H1 (cell line): ENCODE measurements around the gene PDE4C. TPM values are rescaled to one million over a fixed set of nuclear protein-coding genes. Genes with fewer than 3 reads are reported as not detected.

ENCODE experiments used
- CTCF ChIA-PET: fragments of 300-600 bp; sonication (Branson Sonifier 250); formaldehyde crosslinking; loops from one replicate; lab custom pipeline; 2021; ENCODE audit not compliant: partially characterized antibody; lab: Charles Lee
- POLR2A ChIA-PET: fragments of 300-600 bp; sonication (Branson Sonifier 250); formaldehyde crosslinking; loops from one replicate; lab custom pipeline; 2021; ENCODE audit warnings: inconsistent platforms; ENCODE audit not compliant: partially characterized antibody; lab: Charles Lee
- DNase-seq, 2 experiments: peaks; one replicate each; pipeline versions ENCODE4 v3.0.0 to v3.0.0-alpha.2; 2010 to 2022; ENCODE audit warnings: low spot score in 2 of 2, low read depth in 1 of 2, mixed read lengths in 1 of 2
- FAIRE-seq: peaks from 2 replicates; lab custom pipeline; 2011; peaks lifted over from hg19 to GRCh38; lab: Jason Lieb, UNC
- H2AFZ ChIP-seq: 2 replicates; pipeline ENCODE4 v1.8.1; 2012; ENCODE audit warnings: low read length, inconsistent platforms
- H2AK5ac ChIP-seq: 2 replicates; pipeline ENCODE4 v1.6.1; 2013; ENCODE audit warnings: low read depth, low read length
- H2BK120ac ChIP-seq: replicated peaks from 2 replicates; pipeline ENCODE3; 2013; ENCODE audit warnings: low read depth, low read length, inconsistent platforms
- H2BK12ac ChIP-seq: 2 replicates; pipeline ENCODE4 v1.6.1; 2013; ENCODE audit warnings: low read depth, low read length
- H2BK15ac ChIP-seq: 2 replicates; pipeline ENCODE4 v1.6.1; 2013; ENCODE audit warnings: low read length
- H2BK20ac ChIP-seq: 2 replicates; pipeline ENCODE4 v1.6.1; 2013; ENCODE audit warnings: low read length
- H2BK5ac ChIP-seq: 2 replicates; pipeline ENCODE4 v1.6.1; 2013; ENCODE audit warnings: low read depth, low read length
- H3K14ac ChIP-seq: 2 replicates; pipeline ENCODE4 v1.6.1; 2013; ENCODE audit warnings: inconsistent platforms; ENCODE audit not compliant: insufficient read length
- H3K18ac ChIP-seq: 2 replicates; pipeline ENCODE4 v1.6.1; 2013; ENCODE audit warnings: low read length; ENCODE audit errors: extremely low read depth
- H3K23ac ChIP-seq: 2 replicates; pipeline ENCODE4 v1.6.1; 2013; ENCODE audit warnings: inconsistent platforms; ENCODE audit not compliant: insufficient read length
- H3K23me2 ChIP-seq: 2 replicates; pipeline ENCODE4 v1.6.1; 2013; ENCODE audit warnings: low read depth, low read length
- H3K27ac ChIP-seq: 2 replicates; pipeline ENCODE4 v1.6.1; 2011; ENCODE audit warnings: low read depth, low read length, inconsistent platforms
- H3K27me3 ChIP-seq, 4 experiments: replicated peaks in 1 of 4; 1 replicate in 1 of 4; 2 replicates in 3 of 4; pipeline versions ENCODE4 v1.6.1 to v1.8.1; 2011 to 2013; ENCODE audit warnings: low read length in 3 of 4, mild to moderate bottlenecking in 3 of 4, inconsistent platforms in 2 of 4, mixed read lengths in 2 of 4, moderate library complexity in 1 of 4; ENCODE audit not compliant: control insufficient read depth in 3 of 4, insufficient read depth in 3 of 4; ENCODE audit errors: extremely low read depth in 1 of 4
- H3K36me3 ChIP-seq, 4 experiments: 2 replicates each; pipeline versions ENCODE4 v1.6.1 to v1.8.1; 2011 to 2013; ENCODE audit warnings: mild to moderate bottlenecking in 4 of 4, low read length in 3 of 4, moderate library complexity in 2 of 4, control low read depth in 1 of 4, inconsistent platforms in 1 of 4; ENCODE audit not compliant: insufficient read depth in 4 of 4, control insufficient read depth in 2 of 4
- H3K4ac ChIP-seq: replicated peaks from 2 replicates; pipeline ENCODE3; 2013; ENCODE audit warnings: low read length, low read depth, mixed read lengths, inconsistent platforms; ENCODE audit not compliant: insufficient read length
- H3K4me1 ChIP-seq, 4 experiments: replicated peaks in 1 of 4; 1 replicate in 1 of 4; 2 replicates in 3 of 4; pipeline versions ENCODE4 v1.6.1 to v1.8.1; 2011 to 2013; ENCODE audit warnings: low read length in 3 of 4, inconsistent platforms in 2 of 4, mixed read lengths in 1 of 4; ENCODE audit not compliant: insufficient read depth in 4 of 4, control insufficient read depth in 3 of 4
- H3K4me2 ChIP-seq, 2 experiments: 2 replicates each; pipeline versions ENCODE4 v1.6.1 to v1.8.1; 2011 to 2013; ENCODE audit warnings: low read depth in 2 of 2, low read length in 2 of 2, control low read depth in 1 of 2, inconsistent platforms in 1 of 2, mild to moderate bottlenecking in 1 of 2; ENCODE audit not compliant: insufficient read depth in 1 of 2
- H3K4me3 ChIP-seq, 4 experiments: fragments of 200-600, 300-600 bp in 1 of 4; sonication (generic), shearing (Covaris generic), sonication (Bioruptor Twin) in 1 of 4; 2 replicates each; pipeline versions ENCODE4 v1.5.1 to v1.8.1; 2011 to 2016; ENCODE audit warnings: low read length in 4 of 4, low read depth in 3 of 4, control low read depth in 2 of 4, inconsistent platforms in 2 of 4, mild to moderate bottlenecking in 2 of 4, mixed read lengths in 1 of 4, moderate library complexity in 1 of 4; ENCODE audit not compliant: insufficient read depth in 2 of 4; ENCODE audit errors: extremely low read depth in 1 of 4
- H3K56ac ChIP-seq: replicated peaks from 2 replicates; pipeline ENCODE3; 2013; ENCODE audit warnings: low read depth, mild to moderate bottlenecking, mixed read lengths, low read length, inconsistent platforms; ENCODE audit not compliant: insufficient read length
- H3K79me1 ChIP-seq: 2 replicates; pipeline ENCODE4 v1.6.1; 2013; ENCODE audit warnings: low read depth, low read length, control low read depth
- H3K79me2 ChIP-seq, 2 experiments: 2 replicates each; pipeline versions ENCODE4 v1.6.1 to v1.8.1; 2012 to 2013; ENCODE audit warnings: low read length in 2 of 2, mild to moderate bottlenecking in 2 of 2, inconsistent platforms in 1 of 2; ENCODE audit not compliant: insufficient read depth in 2 of 2, control insufficient read depth in 1 of 2
- H3K9ac ChIP-seq, 4 experiments: replicated peaks in 1 of 4; 1 replicate in 1 of 4; 2 replicates in 3 of 4; pipeline versions ENCODE4 v1.6.1 to v1.8.1; 2011 to 2013; ENCODE audit warnings: low read depth in 3 of 4, low read length in 3 of 4, control low read depth in 2 of 4, mild to moderate bottlenecking in 2 of 4, moderate library complexity in 2 of 4, inconsistent platforms in 1 of 4; ENCODE audit errors: extremely low read depth in 1 of 4
- H3K9me3 ChIP-seq, 2 experiments: 2 replicates each; pipeline versions ENCODE4 v1.6.1 to v1.8.1; 2012 to 2013; ENCODE audit warnings: mild to moderate bottlenecking in 2 of 2, moderate library complexity in 2 of 2, control low read depth in 1 of 2, inconsistent platforms in 1 of 2, low read depth in 1 of 2, low read length in 1 of 2, mixed read lengths in 1 of 2; ENCODE audit not compliant: insufficient read depth in 2 of 2
- H4K20me1 ChIP-seq, 2 experiments: replicated peaks in 1 of 2; 2 replicates each; pipeline versions ENCODE3 to v1.8.1; 2011 to 2013; ENCODE audit warnings: inconsistent platforms in 2 of 2, low read length in 2 of 2, mild to moderate bottlenecking in 1 of 2; ENCODE audit not compliant: insufficient read depth in 2 of 2, control insufficient read depth in 1 of 2
- H4K5ac ChIP-seq: 2 replicates; pipeline ENCODE4 v1.6.1; 2013; ENCODE audit warnings: low read length, low read depth, mixed read lengths, inconsistent platforms; ENCODE audit not compliant: insufficient read length
- H4K8ac ChIP-seq: 2 replicates; pipeline ENCODE4 v1.8.0; 2013; ENCODE audit warnings: mild to moderate bottlenecking, moderate library complexity, low read length, inconsistent platforms; ENCODE audit not compliant: insufficient read depth; ENCODE audit errors: extremely low read depth
- H4K91ac ChIP-seq: replicated peaks from 2 replicates; pipeline ENCODE3; 2013; ENCODE audit warnings: low read length, mixed read lengths, inconsistent platforms; ENCODE audit not compliant: insufficient read length
- FOSL1 ChIP-seq: IDR thresholded peaks from 2 replicates; pipeline ENCODE4 v1.6.1; 2011; ENCODE audit warnings: mild to moderate bottlenecking, low read depth, low read length, moderate library complexity; ENCODE audit not compliant: insufficient read depth
- WGBS, 2 experiments: shearing (Covaris generic) in 1 of 2; methylation state at CpG; one replicate each; pipeline versions ENCODE4 v1.1.6 to v1.1.7; 2013 to 2015; ENCODE audit warnings: low lambda C conversion rate in 2 of 2, mixed read lengths in 2 of 2, inconsistent platforms in 1 of 2, low coverage in 1 of 2, missing lambda C conversion rate in 1 of 2; ENCODE audit not compliant: insufficient replicate concordance in 2 of 2, insufficient coverage in 1 of 2, insufficient read length in 1 of 2; ENCODE audit errors: extremely low coverage in 1 of 2, missing lambda C conversion rate in 1 of 2; 5-methylcytosine and 5-hydroxymethylcytosine counted together
- polyA plus RNA-seq, 7 experiments: library from polyadenylated mRNA; depleted of rRNA in 3 of 7; stranded (reverse) in 5 of 7; unstranded in 2 of 7; fragments of >200 nt in 5 of 7; fragments of 200-250 nt in 2 of 7; gene quantifications; 1 replicate in 5 of 7; 2 replicates in 1 of 7; 4 replicates in 1 of 7; pipeline versions ENCODE4 v1.2.1 to v1.2.3, GENCODE V29; 2011 to 2013; ENCODE audit warnings: missing spikeins in 2 of 7, mixed read lengths in 2 of 7
- total RNA-seq: library from RNA; stranded (reverse); fragmentation: NEBNext Ultra II Directional; extraction: Animal tissue kit (Norgen Biotek cat#: 25700); gene quantifications from 2 replicates; pipeline ENCODE4 v1.2.1, GENCODE V29; 2021

PDE4C gene
- total and polyA plus RNA-seq, 2 of the 8 experiments (the other 6 are each of a cell fraction or from before 2014, with no cell fraction given): 2.7 to 3.1 TPM

GRCh38 chr19:18211683-18212082, 14.6 kb downstream of the PDE4C start:
- no peak overlapping the region for H2BK5ac ChIP-seq
- no peaks in the 10 kb centered on the region for H3K79me1 ChIP-seq
- H3K14ac ChIP-seq: no peak overlapping the region
- no peaks in the 10 kb centered on the region for H3K79me2 ChIP-seq
- H3K9ac ChIP-seq: no peak overlapping the region
- H4K20me1 ChIP-seq: peaks cover 0 to 2% of the 10 kb centered on the region in 2 experiments
- H2BK15ac ChIP-seq: no peak overlapping the region
- 93% methylated on average over 14 of the region's 14 CpGs; no CpG with 5 or more reads in 1 of the 2 experiments for WGBS, 2 experiments
- H4K8ac ChIP-seq: no peak overlapping the region; the same call in 1 of the 2 replicates
- no peak overlapping the region for H3K4me3 ChIP-seq
- no peak overlapping the region for H3K4ac ChIP-seq
- no peak overlapping the region for H3K56ac ChIP-seq
- peak overlapping the region; percentile 39 for H4K91ac ChIP-seq
- no peak for FAIRE-seq
- no peaks in the 10 kb centered on the region for H3K23me2 ChIP-seq
- no peaks in the 10 kb centered on the region for H3K27me3 ChIP-seq
- no peak overlapping the region for H2BK20ac ChIP-seq
- H2BK12ac ChIP-seq: no peak overlapping the region
- no peak overlapping the region for H3K4me2 ChIP-seq
- H2AK5ac ChIP-seq: no peak overlapping the region
- H3K18ac ChIP-seq: no peak overlapping the region
- H3K27ac ChIP-seq: no peak overlapping the region
- DNase-seq: no peak
- ChIA-PET POLR2A (interaction anchor here (0.6 kb wide), 2 partner anchors 51 to 444 kb away, joined by 3 to 5 read pairs; no protein-coding TSS in a partner anchor), CTCF (interaction anchor here (0.6 to 1.9 kb wide), 4 partner anchors 43 to 175 kb away, joined by 3 to 7 read pairs (median 4); a partner anchor contains a TSS)
- H2BK120ac ChIP-seq: no peak overlapping the region
- H2AFZ ChIP-seq: no peak overlapping the region
- no peak overlapping the region for H3K23ac ChIP-seq
- no peaks in the 10 kb centered on the region for H3K36me3 ChIP-seq
- no peaks in the 10 kb centered on the region for H3K9me3 ChIP-seq
- H4K5ac ChIP-seq: no peak overlapping the region
- H3K4me1 ChIP-seq: no peaks in the 10 kb centered on the region
- no peak for TF ChIP-seq FOSL1
